Occipital lobe (tissue), 2 donors: ENCODE measurements around the gene ZNF883. TPM values are rescaled to one million over a fixed set of nuclear protein-coding genes. Genes with fewer than 3 reads are reported as not detected.
"Not testable (repeated sequence)": the region's sequence is repeated elsewhere in the genome, so short reads cannot be mapped to it uniquely, and the experiment has no call there.

Experiments used
- DNase-seq: peaks from one replicate; lab custom pipeline; 2025; lab: John Stamatoyannopoulos, UW
- total RNA-seq: library from RNA; depleted of rRNA; stranded (reverse); fragments of >200 nt; gene quantifications from one replicate; pipeline ENCODE4 v1.2.3, GENCODE V29; 2014

Gene ZNF883
- total RNA-seq = 35.1 TPM

DNA sequence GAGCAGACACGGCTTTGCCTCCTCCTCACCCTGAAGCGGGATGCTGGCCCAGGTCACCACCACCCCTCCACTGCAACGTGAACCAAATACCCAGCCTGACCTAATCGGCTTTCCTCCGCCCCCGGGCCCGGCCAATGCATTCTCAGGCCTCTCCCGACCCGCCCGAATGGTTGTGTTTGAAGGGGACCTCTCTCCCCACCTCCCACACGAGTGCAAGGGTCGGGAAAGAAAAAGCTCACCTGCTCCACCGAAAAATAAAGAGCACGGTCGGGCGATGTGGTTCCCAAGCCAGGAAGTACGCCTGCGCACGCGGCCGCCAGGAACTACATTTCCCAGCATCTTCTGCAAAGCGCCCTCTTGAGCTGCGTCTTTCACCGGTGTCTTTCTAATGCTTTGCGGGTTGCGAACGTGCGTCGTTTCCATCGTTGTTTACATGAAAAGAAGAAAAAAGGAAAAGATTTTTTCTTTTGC is at the start of gene ZNF883:
Gene ZNF883 (minus strand): TSS at position 282 of the 471 bp plus-strand sequence.
- DNase-seq = peak; percentile 51

DNA sequence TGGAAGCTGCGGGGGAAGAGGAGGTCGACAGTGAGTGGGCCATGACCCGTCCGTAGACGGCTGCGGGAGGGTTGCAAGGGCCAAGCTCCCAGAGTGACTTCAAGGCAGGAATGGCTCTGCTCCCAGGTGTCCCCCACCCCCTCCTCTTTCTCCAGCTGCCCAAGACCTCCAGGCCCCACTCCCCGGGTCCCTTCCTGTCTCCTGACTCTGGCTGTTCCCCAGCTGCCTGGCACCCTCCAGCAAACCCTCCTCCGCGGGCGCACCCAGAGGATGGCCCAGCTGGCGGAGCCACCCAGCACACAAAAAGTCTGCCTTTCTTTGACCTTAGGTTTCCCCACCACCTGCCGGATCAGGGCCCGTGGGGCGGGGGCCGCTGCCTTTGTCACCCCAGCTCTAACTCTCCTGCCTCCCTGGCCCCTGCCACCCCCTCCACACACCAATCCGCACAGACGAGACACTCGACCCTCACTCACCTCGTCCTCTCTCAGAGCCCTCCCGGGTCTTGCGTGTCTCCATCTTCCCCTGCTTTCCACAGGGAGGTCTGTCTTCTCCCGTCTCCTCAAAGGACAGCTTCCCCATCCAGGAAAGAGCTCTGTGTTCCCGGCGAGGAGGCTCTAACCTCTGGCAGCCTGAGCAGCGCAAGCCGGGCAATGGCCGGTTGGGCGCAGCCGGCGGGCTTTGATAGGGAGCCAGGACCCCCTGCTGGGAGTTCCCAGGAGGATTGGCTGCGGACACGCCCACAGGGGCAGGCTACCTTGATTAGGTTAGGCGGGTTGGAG is 49.3 kb upstream of the ZNF883 start:
- DNase-seq = not testable (repeated sequence)

DNA sequence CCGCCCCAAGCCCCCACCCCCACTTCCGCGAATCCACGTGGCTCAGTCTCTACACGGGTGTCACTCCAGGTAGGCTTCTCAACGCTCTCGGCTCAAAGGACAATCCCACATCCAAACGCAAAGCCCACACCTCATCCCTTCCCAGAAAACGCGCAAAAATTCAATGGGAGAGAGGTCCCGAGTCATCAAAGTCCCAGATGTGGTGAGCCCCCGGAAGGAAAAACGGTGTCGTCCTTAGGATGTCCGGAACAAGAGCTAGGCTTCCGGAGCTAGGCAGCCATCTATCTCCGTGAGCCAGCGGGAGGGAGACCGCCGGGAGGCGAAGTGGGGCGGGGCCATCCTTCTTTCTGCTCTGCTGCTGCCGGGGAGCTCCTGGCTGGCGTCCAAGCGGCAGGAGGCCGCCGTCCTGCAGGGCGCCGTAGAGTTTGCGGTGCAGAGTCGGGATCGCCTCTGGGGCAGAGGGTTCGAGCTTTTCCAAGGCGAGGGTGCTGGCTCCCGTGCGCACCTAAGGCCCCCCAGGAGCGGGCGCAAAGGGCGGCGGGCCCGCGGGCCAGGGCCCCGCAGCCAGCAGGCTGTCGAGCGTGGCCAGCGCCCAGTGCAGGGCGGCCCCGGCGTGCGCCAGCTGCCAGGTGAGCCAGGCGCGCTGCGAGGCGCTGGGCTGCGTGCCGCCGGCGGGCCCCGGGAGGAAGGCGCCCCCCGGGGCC is 47.7 kb upstream of the ZNF883 start:
- DNase-seq = not testable (repeated sequence)

DNA sequence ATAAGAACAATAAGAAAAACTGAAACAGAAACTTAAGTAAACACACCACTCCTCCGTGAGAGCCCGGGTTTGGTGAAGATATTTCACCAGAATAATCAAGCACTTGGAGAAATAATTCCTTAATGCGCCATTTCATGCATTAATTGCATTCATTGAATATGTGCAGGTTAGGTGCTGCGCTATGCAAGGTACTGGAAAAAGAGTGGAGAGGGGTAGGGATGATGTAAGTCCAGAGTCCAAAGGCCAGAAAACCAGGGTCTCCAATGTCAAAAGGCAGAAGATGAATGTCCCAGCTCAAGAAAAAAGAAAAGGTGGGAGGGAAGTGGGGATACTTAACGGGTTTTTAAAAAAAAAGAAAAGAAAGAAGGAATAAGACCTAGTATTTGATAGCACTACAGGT is 45.2 kb upstream of the ZNF883 start:
- DNase-seq = no peak

DNA sequence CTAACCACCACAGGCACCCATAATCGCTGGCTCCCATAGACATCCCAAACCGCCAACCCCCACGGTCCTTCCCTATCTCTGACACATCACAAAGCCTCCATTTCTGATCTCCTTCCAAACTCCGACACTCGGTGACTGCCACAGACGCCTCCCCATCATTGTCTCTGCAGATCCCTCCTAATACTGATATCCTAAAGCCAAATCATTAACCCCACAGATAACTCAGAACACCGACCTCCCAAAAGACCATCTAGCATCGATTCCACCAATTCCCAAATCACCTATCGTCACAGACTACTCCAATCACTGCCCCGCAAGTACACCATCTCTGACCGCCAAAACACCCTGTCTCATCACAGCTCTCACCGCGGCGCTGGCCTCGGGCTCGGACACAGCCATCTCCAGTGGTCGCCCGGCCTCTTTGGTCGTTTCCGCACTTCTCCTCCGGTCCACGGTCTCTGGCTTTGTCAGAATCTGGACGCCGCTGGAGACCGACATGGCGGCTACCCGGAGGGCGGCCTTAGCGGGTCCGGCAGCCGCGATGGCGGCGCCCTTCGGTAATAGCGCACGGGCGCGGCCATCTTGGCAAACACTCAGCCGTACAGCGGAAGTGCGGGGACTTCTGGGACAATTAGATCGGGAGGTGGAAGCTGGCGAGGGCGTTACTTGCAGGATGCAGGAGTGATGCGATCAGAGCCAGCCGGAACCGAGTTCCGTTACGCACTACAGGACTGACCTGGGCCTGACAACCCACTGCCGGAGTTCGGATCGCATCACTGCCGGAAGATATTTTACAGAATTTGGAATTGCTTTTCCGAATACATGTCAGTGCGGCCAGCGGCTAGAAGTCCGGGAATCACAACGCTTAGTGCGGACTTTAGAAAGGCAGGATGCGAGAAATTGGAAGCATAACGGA is 44.5 kb upstream of the ZNF883 start, which contains the start of gene ZFP37:
Gene ZFP37 (minus strand): TSS at position 534 of the 916 bp plus-strand sequence. CDS start 36 bp downstream, at position 498.
- peak; percentile 89 for DNase-seq

DNA sequence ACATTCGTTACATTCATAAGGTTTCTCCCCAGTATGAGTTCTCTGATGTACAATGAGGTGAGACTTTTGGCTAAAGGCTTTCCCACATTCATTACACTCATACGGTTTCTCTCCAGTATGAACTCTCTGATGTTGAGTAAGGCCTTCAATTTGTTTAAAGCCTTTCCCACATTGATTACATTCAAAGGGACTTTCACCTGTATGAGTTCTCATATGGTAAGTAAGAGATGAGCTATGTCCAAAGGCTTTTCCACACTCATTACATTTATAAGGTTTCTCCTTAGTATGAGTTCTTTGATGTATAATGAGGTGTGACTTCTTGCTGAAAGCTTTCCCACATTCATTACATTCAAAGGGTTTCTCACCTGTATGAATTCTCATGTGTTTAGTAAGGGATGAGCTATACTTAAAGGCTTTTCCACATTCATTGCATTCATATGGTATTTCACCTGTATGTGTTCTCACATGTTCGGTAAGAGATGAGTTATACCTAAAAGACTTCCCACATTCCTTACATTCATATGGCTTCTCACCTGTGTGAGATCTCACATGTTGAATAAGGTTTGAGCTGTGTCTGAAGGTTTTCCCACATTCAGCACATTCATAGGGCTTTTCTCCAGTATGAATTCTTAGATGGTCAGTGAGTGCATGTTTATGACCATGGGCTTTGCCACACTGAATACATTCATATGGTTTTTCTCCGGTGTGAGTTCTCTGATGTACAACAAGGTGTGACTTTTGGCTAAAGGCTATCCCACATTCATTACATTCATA is 31.1 kb upstream of the ZNF883 start:
- no peak for DNase-seq

DNA sequence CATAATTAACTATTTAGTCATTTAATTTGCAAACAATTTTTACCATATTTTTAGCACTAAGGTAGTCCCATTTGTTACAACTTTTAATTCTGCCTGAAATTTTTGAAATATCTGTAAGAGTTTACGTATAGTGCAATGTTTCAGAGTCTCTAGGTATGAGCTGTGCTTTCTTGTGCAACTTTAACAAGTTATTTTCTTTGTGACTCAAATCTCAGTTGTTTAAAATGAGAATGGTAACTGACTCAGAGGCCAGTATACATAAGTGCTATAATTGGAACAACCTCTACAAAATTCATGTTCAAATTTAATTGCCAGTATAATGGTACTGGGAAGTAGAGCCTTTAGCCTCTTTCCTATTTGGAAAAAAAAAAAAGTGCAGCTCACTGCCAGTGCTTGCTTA is 14.2 kb upstream of the ZNF883 start:
- DNase-seq = no peak

GRCh38 chr9:113018247-113018646 is 6.3 kb upstream of the ZNF883 start:
- no peak for DNase-seq

- DNase-seq = no peak
Measured at GRCh38 chr9:113012492-113012891, 500 bp upstream of the ZNF883 start.

GRCh38 chr9:113005777-113006176 is 6.2 kb downstream of the ZNF883 start:
- DNase-seq = no peak

- no peak for DNase-seq
Measured at GRCh38 chr9:112997236-112997941, 14.6 kb downstream of the ZNF883 start.

DNA sequence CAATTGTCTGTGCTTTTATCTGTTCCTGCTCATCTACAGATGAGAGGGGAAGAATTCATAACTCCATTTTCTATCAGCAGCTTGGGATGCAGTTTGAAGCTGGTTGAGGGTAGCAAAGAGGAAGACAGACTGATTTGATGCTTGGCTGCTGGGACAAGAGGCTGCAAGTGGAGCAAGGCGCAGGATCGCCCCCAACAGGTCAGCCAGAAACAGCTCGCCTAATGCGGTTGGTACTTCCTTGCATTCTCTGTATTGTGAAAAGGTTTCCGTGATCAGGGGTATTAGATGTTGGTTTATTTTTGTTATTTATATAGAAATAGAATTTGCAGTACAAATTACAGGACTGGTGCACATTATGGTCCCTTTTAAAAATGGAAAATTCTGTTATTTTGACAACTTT is 40.6 kb downstream of the ZNF883 start:
- DNase-seq = no peak

GRCh38 chr9:112970939-112971338 is 41.1 kb downstream of the ZNF883 start:
- DNase-seq = no peak

- DNase-seq = no peak
Measured at GRCh38 chr9:112969730-112970129, 42.3 kb downstream of the ZNF883 start.

DNA sequence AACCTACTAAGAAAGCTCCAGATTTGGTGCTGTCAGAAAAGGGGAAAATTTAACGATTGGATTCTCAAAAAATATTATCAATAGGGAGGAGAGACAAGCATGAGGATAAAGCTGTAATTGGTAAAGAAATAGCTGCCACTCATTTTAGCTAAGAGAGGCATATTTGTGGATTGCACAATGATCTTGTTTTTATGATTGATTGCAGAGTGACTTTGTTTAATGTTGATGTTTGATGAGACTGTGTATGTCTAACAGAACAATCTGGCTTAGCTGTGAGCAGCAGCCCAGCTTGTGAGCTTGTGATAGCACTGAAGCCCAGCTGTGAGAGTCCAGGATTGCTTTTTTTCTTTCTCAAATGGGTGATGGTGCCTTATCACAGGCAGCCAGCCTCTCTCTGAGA is 56.4 kb downstream of the ZNF883 start:
- no peak for DNase-seq

DNA sequence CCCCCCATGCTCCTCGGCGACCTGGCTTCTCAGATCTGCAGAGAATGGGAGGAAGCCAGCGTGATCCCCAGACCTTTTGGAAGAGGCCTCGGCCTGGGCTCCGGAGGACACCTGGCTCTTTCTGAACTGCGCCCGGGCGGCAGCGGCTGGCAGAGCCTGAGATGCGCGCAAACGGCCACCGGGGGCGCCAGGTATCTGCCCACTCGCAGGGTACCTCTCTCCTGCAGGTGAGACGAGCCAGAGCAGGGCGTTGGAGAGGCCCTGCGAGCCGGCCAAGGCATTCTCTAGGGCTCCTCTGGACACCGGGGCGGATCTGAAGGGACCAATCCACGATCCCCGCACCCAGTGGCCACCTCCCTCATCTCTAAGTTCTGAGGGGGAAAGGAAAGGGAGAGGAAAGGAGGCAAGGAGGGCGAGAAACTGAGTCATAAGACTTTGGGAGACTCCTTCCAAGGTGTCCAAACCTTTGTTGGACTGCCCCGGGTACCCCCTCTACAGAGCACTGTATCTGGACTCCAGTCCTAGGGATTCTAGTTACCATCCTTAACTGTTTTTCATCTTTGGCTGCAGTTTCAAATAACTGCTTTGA is 66.3 kb downstream of the ZNF883 start:
- no peak for DNase-seq

GRCh38 chr9:112939418-112939817 is 72.6 kb downstream of the ZNF883 start:
- no peak for DNase-seq

- DNase-seq = no peak
Measured at GRCh38 chr9:112933696-112934095, 78.3 kb downstream of the ZNF883 start.

- DNase-seq = no peak
Measured at GRCh38 chr9:112925058-112925641, 86.8 kb downstream of the ZNF883 start.
